GM12891 (cell line): ENCODE measurements around the gene PANX2.
"Not testable (repeated sequence)": the region's sequence is repeated elsewhere in the genome, so short reads cannot be mapped to it uniquely, and the experiment has no call there.

Experiments
- DNase-seq: peaks from one replicate; pipeline ENCODE4 v3.0.0; 2011; ENCODE audit warnings: low spot score; ENCODE audit not compliant: insufficient read length
- FAIRE-seq: peaks from 2 replicates; lab custom pipeline; 2011; peaks lifted over from hg19 to GRCh38; lab: Jason Lieb, UNC
- PAX5 ChIP-seq: IDR thresholded peaks from 2 replicates; pipeline ENCODE4 v1.6.1; 2011; ENCODE audit warnings: low read length, moderate library complexity, mild to moderate bottlenecking; ENCODE audit not compliant: insufficient read depth, severe bottlenecking
- POLR2A ChIP-seq: IDR thresholded peaks from 2 replicates; pipeline ENCODE4 v1.6.1; 2011; ENCODE audit warnings: low read depth, low read length, control low read depth
- POLR2AphosphoS5 ChIP-seq: IDR thresholded peaks from 2 replicates; pipeline ENCODE4 v1.6.1; 2011; ENCODE audit warnings: low read depth, low read length, control low read depth
- POU2F2 ChIP-seq: IDR thresholded peaks from 2 replicates; pipeline ENCODE4 v1.6.1; 2011; ENCODE audit warnings: low read depth, mild to moderate bottlenecking, control low read depth, low read length, moderate library complexity
- SPI1 ChIP-seq: IDR thresholded peaks from 2 replicates; pipeline ENCODE4 v1.6.1; 2011; ENCODE audit warnings: low read depth, low read length, control low read depth
- TAF1 ChIP-seq: IDR thresholded peaks from 2 replicates; pipeline ENCODE4 v1.6.1; 2011; ENCODE audit warnings: low read depth, low read length, control low read depth

PANX2 gene

GRCh38 chr22:50200461-50201190, 30.1 kb downstream of the PANX2 start, which contains the start of gene SELENOO:
Gene SELENOO (plus strand): TSS chr22:50201011. CDS start chr22:50201037, 26 bp downstream.
- DNase-seq (peak; percentile 100), FAIRE-seq (peak; percentile 96)
- TF ChIP-seq PAX5: no peak
- TF ChIP-seq POLR2AphosphoS5: no peak
- TF ChIP-seq TAF1: no peak
- no peak for TF ChIP-seq POU2F2
- TF ChIP-seq SPI1: no peak
- no peak for TF ChIP-seq POLR2A

DNA sequence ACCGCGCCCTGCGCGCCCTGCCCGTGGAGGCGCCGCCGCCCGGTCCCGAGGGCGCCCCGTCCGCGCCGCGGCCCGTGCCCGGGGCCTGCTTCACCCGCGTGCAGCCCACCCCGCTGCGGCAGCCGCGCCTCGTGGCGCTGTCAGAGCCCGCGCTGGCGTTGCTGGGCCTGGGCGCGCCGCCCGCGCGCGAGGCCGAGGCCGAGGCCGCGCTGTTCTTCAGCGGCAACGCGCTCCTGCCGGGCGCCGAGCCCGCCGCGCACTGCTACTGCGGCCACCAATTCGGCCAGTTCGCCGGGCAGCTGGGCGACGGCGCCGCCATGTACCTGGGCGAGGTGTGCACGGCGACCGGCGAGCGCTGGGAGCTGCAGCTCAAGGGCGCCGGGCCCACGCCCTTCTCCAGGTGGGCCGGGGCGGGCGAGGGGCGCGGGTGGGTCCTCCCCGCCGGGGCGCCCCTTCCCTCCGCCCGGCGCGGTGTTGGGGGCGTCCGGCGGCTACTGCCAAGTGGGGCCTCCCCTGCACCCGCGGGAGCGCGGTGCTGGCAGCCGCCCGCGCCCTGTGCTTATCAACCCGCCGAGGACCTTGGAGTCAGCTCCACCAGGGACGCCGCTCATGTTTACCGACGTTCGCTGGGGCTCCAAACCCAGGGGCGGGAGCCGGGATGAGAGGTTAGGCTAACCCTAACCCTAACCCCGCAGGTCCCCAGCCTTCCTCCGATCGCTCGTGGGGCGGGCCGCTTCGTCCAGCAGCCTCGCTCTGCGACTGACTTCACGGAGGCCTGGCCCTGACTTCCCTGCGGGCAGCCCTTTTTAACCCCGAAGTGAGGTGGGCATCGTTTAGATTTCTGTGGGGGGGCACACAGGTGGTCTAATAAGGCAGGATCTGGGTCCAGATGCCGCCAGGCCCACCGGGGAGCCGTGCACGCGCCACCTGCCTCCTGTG, 30.9 kb downstream of the PANX2 start:
- TF ChIP-seq TAF1: no peak
- no peak for TF ChIP-seq PAX5
- no peak for TF ChIP-seq SPI1
- no peak for TF ChIP-seq POLR2AphosphoS5
- TF ChIP-seq POLR2A: no peak
- no peak for TF ChIP-seq POU2F2
- DNase-seq: no peak
- FAIRE-seq: no peak

GRCh38 chr22:50202130-50202666, 31.7 kb downstream of the PANX2 start:
- no peak for TF ChIP-seq PAX5
- no peak for TF ChIP-seq POLR2A
- no peak for TF ChIP-seq SPI1
- TF ChIP-seq POU2F2: no peak
- no peak for TF ChIP-seq POLR2AphosphoS5
- TF ChIP-seq TAF1: no peak
- FAIRE-seq (no peak), DNase-seq (no peak)

- TF ChIP-seq PAX5 (no peak), TAF1 (no peak), POLR2A (no peak), POLR2AphosphoS5 (no peak), SPI1 (no peak), POU2F2 (no peak)
- FAIRE-seq: peak; percentile 26
These were observed 32.8 kb downstream of the PANX2 start for GRCh38 chr22:50203288-50203687.

DNA sequence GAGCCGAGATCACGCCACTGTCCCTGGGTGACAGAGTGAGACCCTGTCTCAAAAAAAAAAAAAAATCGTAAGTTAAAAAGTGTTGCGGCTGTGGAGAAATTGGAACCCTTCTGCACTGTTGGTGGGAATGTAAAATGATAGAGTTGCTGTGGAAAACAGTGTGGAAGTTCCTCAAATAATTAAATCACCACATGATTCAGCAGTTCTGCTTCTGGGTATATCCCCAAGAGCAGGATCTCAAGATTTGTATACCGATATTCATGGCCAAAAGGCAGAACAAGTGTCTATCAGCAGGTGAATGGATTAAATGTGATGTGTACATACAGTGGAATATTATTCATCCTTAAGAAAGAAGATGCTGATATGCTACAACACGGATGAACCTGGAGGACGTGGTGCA, 34.0 kb downstream of the PANX2 start:
- FAIRE-seq (peak; percentile 31), DNase-seq (no peak)

More at GRCh38 chr22:50203288-50203687, 32.8 kb downstream of the PANX2 start:
- no peak for DNase-seq

DNA sequence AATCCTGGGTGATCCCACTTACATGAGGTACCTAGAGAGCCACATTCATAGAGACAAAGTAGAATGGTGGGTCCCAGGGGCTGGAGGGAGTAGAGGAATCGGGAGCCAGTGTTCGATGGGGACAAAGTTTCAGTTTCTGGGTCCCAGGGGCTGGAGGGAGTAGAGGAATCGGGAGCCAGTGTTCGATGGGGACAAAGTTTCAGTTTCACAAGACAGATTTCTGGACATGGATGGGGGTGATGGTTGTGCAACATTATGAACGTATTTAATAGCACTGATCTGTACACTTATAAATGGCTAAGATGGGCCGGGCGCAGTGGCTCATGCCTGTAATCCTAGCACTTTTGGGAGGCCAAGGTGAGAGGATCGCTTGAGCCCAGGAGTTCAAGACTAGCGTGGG, 34.5 kb downstream of the PANX2 start:
- FAIRE-seq: peak; percentile 31
- DNase-seq: not testable (repeated sequence)

More for the DNA sequence above, 34.0 kb downstream of the PANX2 start:
- no peak for TF ChIP-seq SPI1

DNA sequence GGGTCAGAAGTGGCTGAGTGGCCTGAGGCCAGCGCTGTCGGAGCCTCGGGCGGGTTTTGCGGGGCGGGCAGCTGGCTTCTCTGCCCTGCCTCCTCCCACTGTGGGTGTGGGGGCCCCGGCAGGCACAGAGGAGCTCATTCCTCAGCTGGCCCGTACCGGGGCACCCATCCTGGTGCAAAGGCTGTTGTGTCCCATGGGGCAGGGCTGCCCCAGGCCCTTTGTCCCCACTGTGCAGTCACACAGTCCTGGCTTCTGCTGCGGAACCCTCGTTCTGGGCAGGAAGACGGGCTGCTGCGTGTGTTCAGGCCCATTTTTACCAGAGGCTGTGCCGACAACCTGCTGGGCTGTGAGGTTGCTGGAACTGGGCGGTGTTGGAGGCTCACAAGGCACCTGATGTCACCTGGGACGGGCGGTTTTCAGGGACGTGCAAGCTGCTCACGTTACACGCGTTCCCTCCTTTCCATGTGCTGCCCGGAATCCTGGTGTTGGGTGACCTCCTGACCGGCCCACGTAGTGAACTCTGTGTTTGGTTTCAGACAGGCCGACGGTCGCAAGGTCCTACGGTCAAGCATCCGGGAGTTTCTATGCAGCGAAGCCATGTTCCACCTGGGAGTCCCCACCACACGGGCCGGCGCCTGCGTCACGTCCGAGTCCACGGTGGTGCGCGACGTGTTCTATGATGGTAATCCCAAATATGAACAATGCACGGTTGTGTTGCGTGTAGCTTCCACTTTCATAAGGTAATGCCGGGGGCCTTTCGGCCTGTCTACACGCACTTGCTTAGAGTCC, 35.4 kb downstream of the PANX2 start:
- FAIRE-seq: no peak

GRCh38 chr22:50206599-50206998, 36.1 kb downstream of the PANX2 start:
- FAIRE-seq (no peak), DNase-seq (no peak)
- no peak for TF ChIP-seq PAX5
- no peak for TF ChIP-seq POU2F2
- no peak for TF ChIP-seq POLR2A
- TF ChIP-seq SPI1: no peak
- TF ChIP-seq POLR2AphosphoS5: no peak

More for the DNA sequence above, 35.4 kb downstream of the PANX2 start:
- TF ChIP-seq POU2F2 (no peak), POLR2AphosphoS5 (no peak), PAX5 (no peak), SPI1 (no peak), TAF1 (no peak), POLR2A (no peak)
- no peak for DNase-seq
